ENCODE data around the gene NFU1. TPM values are rescaled to one million over a fixed set of nuclear protein-coding genes. Genes with fewer than 3 reads are reported as not detected.

The NFU1 gene
- polyA plus RNA-seq, 1 experiment, result 62.9 TPM

- CTCF ChIA-PET, result interaction anchor here (2.0 kb wide), 1 partner anchor 286 kb away, joined by 6 read pairs; no protein-coding TSS in a partner anchor
- POLR2A ChIA-PET, result no interaction called here
- H3K9me3 ChIP-seq (ENCODE audit: control insufficient read depth, insufficient read depth, low read length), result no peaks in the 10 kb centered on the region; the same call in 1 of the 2 replicates
- H3K4me3 ChIP-seq (ENCODE audit: low read depth, low read length), result no peak overlapping the region
- no peaks in the 10 kb centered on the region for H3K27me3 ChIP-seq (ENCODE audit: control insufficient read depth, insufficient read depth, low read length)
- no peak overlapping the region for H3K27ac ChIP-seq (ENCODE audit: low read depth, low read length)
- TF ChIP-seq CTCF (IDR thresholded peaks at IDR 0.05; ENCODE audit: low read depth, low read length), result no peak
- no peak for DNase-seq (ENCODE audit: low read depth, low spot score)
Observed at GRCh38 chr2:69438580-69438979, 1.3 kb upstream of the NFU1 start.

GRCh38 chr2:69437751-69438154, 518 bp upstream of the NFU1 start:
- Histone ChIP-seq H3K27me3 (ENCODE audit: control insufficient read depth, insufficient read depth, low read length) (no peaks in the 10 kb centered on the region), H3K9me3 (ENCODE audit: control insufficient read depth, insufficient read depth, low read length) (no peaks in the 10 kb centered on the region; the same call in 1 of the 2 replicates), H3K27ac (ENCODE audit: low read depth, low read length) (peak overlapping the region; percentile 98), H3K4me3 (ENCODE audit: low read depth, low read length) (peak overlapping the region; percentile 87)
- TF ChIP-seq CTCF (IDR thresholded peaks at IDR 0.05; ENCODE audit: low read depth, low read length), result no peak
- no peak for DNase-seq (ENCODE audit: low read depth, low spot score)
- POLR2A ChIA-PET, result interaction anchor here (0.6 to 1.3 kb wide), 3 partner anchors 27 to 39 kb away, joined by 3 to 6 read pairs (median 3); no protein-coding TSS in a partner anchor
- CTCF ChIA-PET, result interaction anchor here (0.6 to 2.0 kb wide), 18 partner anchors 9 to 287 kb away, joined by 3 to 6 read pairs (median 4); no protein-coding TSS in a partner anchor

- ChIA-PET POLR2A (interaction anchor here (1.3 kb wide), 1 partner anchor 38 kb away, joined by 3 read pairs; no protein-coding TSS in a partner anchor), CTCF (interaction anchor here (0.6 to 2.0 kb wide), 14 partner anchors 8 to 288 kb away, joined by 3 to 6 read pairs (median 4); no protein-coding TSS in a partner anchor)
- no peak for DNase-seq (ENCODE audit: low read depth, low spot score)
- no peaks in the 10 kb centered on the region for H3K27me3 ChIP-seq (ENCODE audit: control insufficient read depth, insufficient read depth, low read length)
- H3K4me3 ChIP-seq (ENCODE audit: low read depth, low read length), result peak overlapping the region; percentile 87
- H3K27ac ChIP-seq (ENCODE audit: low read depth, low read length), result peak overlapping the region; percentile 98
- no peaks in the 10 kb centered on the region; the same call in 1 of the 2 replicates for H3K9me3 ChIP-seq (ENCODE audit: control insufficient read depth, insufficient read depth, low read length)
- no peak for TF ChIP-seq CTCF (IDR thresholded peaks at IDR 0.05; ENCODE audit: low read depth, low read length)
Observed at GRCh38 chr2:69436596-69436937, 668 bp downstream of the NFU1 start.

GRCh38 chr2:69434753-69435152, 2.5 kb downstream of the NFU1 start:
- no peak for DNase-seq (ENCODE audit: low read depth, low spot score)
- CTCF ChIA-PET, result no interaction called here
- Histone ChIP-seq H3K27ac (ENCODE audit: low read depth, low read length) (no peak overlapping the region), H3K27me3 (ENCODE audit: control insufficient read depth, insufficient read depth, low read length) (no peaks in the 10 kb centered on the region), H3K4me3 (ENCODE audit: low read depth, low read length) (no peak overlapping the region), H3K9me3 (ENCODE audit: control insufficient read depth, insufficient read depth, low read length) (no peaks in the 10 kb centered on the region; the same call in 1 of the 2 replicates)
- POLR2A ChIA-PET, result no interaction called here
- TF ChIP-seq CTCF (IDR thresholded peaks at IDR 0.05; ENCODE audit: low read depth, low read length), result no peak

GRCh38 chr2:69429491-69430183, 7.6 kb downstream of the NFU1 start:
- CTCF ChIA-PET, result no interaction called here
- TF ChIP-seq CTCF (IDR thresholded peaks at IDR 0.05; ENCODE audit: low read depth, low read length), result no peak
- no peak overlapping the region for H3K4me3 ChIP-seq (ENCODE audit: low read depth, low read length)
- POLR2A ChIA-PET, result interaction anchor here (1.4 kb wide), 1 partner anchor 53 kb away, joined by 6 read pairs; no protein-coding TSS in a partner anchor
- H3K9me3 ChIP-seq (ENCODE audit: control insufficient read depth, insufficient read depth, low read length), result no peaks in the 10 kb centered on the region
- no peaks in the 10 kb centered on the region for H3K27me3 ChIP-seq (ENCODE audit: control insufficient read depth, insufficient read depth, low read length)
- DNase-seq (ENCODE audit: low read depth, low spot score), result no peak
- H3K27ac ChIP-seq (ENCODE audit: low read depth, low read length), result no peak overlapping the region

Data from AG04450 (cell line).